T47D (cell line): ENCODE data around the gene LRRC3.
"Not testable (repeated sequence)": the region's sequence is repeated elsewhere in the genome, so short reads cannot be mapped to it uniquely, and the experiment has no call there.

Source experiments
- DNase-seq, 2 experiments: peaks; one replicate each; pipeline versions ENCODE4 v3.0.0 to v3.0.0-alpha.2; 2011 to 2012; ENCODE audit warnings: low read depth in 1 of 2, low spot score in 1 of 2
- JUND ChIP-seq: IDR thresholded peaks from 2 replicates; pipeline ENCODE4 v1.6.1; 2012; ENCODE audit warnings: low read depth
- in situ Hi-C: cut with HindIII; loops from 2 replicates; pipeline ENCODE4 v1.10.0; 2016; ENCODE audit warnings: low sequenced_read_pairs, low pct_unique_long_range_greater_than_20kb

LRRC3 gene

GRCh38 chr21:44475266-44475845, 20.0 kb downstream of the LRRC3 start:
- TF ChIP-seq JUND = no peak
- no peak for DNase-seq

GRCh38 chr21:44477131-44477530, 21.8 kb downstream of the LRRC3 start:
- in situ Hi-C loops = no loop called here

More at GRCh38 chr21:44475266-44475845, 20.0 kb downstream of the LRRC3 start:
- in situ Hi-C loops = no loop called here

GRCh38 chr21:44477712-44478111, 22.4 kb downstream of the LRRC3 start:
- TF ChIP-seq JUND = no peak
- in situ Hi-C loops = no loop called here
- no peak for DNase-seq

More at GRCh38 chr21:44477131-44477530, 21.8 kb downstream of the LRRC3 start:
- DNase-seq = no peak
- no peak for TF ChIP-seq JUND

GRCh38 chr21:44478124-44478800, 23.0 kb downstream of the LRRC3 start:
- no peak for TF ChIP-seq JUND
- in situ Hi-C loops = no loop called here
- no peak for DNase-seq

GRCh38 chr21:44478801-44479167, 23.5 kb downstream of the LRRC3 start:
- in situ Hi-C loops = no loop called here

GRCh38 chr21:44479556-44480199, 24.4 kb downstream of the LRRC3 start:
- DNase-seq = peak in 1 of 2 experiments; percentile 56
- in situ Hi-C loops = not testable (repeated sequence)

More at GRCh38 chr21:44478801-44479167, 23.5 kb downstream of the LRRC3 start:
- TF ChIP-seq JUND = no peak
- DNase-seq = no peak

- no peak for TF ChIP-seq JUND
- DNase-seq = no peak
- in situ Hi-C loops = no loop called here
Observed at GRCh38 chr21:44480200-44481053, 25.1 kb downstream of the LRRC3 start.

GRCh38 chr21:44482581-44483287, 27.4 kb downstream of the LRRC3 start:
- in situ Hi-C loops = no loop called here
- DNase-seq = peak in 1 of 2 experiments; percentile 27
- TF ChIP-seq JUND = no peak

GRCh38 chr21:44483288-44484237, 28.3 kb downstream of the LRRC3 start:
- in situ Hi-C loops = no loop called here
- no peak for TF ChIP-seq JUND
- no peak for DNase-seq

- in situ Hi-C loops = no loop called here
- no peak for TF ChIP-seq JUND
Observed at GRCh38 chr21:44484498-44485253, 29.4 kb downstream of the LRRC3 start.

More at GRCh38 chr21:44484498-44485253, 29.4 kb downstream of the LRRC3 start:
- DNase-seq = no peak
